Measurements from ENCODE around the gene SNCG.

SNCG gene

DNA sequence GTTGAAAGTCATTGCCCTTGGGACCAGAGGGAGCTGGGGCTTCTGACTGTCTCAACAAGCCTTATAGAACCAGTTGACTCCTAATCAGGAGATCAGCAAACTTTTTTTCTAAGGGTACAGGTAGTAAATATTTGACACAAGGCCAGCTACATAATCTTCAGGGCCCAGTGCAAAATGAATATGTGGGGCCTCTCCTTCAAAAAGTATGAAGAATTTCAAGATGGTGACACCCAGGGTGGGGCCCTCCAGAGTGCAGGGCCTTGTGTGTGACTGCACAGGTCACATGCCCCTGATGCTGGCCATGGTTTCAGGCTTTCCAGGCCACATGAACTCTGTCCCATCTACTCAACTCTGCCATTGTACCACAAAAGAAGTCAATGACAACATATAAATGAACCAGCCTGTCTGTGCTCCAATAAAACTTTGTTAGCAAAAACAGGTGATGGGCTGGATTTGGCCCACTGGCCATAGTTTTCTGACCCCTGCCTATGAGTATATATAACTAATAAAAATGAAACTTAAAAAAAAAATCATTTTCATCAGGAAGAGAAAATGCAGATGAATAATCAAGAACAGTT lies 7.1 kb upstream of the SNCG start:
- TF ChIP-seq, protein P1, sequence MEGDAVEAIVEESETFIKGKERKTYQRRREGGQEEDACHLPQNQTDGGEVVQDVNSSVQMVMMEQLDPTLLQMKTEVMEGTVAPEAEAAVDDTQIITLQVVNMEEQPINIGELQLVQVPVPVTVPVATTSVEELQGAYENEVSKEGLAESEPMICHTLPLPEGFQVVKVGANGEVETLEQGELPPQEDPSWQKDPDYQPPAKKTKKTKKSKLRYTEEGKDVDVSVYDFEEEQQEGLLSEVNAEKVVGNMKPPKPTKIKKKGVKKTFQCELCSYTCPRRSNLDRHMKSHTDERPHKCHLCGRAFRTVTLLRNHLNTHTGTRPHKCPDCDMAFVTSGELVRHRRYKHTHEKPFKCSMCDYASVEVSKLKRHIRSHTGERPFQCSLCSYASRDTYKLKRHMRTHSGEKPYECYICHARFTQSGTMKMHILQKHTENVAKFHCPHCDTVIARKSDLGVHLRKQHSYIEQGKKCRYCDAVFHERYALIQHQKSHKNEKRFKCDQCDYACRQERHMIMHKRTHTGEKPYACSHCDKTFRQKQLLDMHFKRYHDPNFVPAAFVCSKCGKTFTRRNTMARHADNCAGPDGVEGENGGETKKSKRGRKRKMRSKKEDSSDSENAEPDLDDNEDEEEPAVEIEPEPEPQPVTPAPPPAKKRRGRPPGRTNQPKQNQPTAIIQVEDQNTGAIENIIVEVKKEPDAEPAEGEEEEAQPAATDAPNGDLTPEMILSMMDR (IDR thresholded peaks at IDR 0.05), result no peak

DNA sequence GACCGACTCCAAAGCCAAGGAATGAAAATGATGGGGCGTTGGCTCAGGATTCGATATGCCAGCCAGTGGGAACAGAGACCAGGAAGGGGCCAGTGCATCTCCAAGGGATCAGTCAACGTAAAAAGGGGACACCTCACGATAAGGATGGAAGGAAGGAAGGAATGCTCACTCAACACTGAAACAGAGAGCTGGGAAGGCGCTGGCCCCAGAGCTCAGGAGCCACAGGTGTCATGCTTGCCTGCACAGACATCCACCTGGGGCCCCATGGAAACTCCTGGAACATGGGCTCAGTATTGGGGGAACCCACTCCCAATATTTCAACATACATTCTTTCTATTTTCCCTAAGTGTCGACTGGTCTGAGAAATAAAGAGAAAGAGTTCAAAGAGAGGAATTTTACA lies 6.3 kb upstream of the SNCG start:
- TF ChIP-seq, protein P1 (IDR thresholded peaks at IDR 0.05), result no peak

DNA sequence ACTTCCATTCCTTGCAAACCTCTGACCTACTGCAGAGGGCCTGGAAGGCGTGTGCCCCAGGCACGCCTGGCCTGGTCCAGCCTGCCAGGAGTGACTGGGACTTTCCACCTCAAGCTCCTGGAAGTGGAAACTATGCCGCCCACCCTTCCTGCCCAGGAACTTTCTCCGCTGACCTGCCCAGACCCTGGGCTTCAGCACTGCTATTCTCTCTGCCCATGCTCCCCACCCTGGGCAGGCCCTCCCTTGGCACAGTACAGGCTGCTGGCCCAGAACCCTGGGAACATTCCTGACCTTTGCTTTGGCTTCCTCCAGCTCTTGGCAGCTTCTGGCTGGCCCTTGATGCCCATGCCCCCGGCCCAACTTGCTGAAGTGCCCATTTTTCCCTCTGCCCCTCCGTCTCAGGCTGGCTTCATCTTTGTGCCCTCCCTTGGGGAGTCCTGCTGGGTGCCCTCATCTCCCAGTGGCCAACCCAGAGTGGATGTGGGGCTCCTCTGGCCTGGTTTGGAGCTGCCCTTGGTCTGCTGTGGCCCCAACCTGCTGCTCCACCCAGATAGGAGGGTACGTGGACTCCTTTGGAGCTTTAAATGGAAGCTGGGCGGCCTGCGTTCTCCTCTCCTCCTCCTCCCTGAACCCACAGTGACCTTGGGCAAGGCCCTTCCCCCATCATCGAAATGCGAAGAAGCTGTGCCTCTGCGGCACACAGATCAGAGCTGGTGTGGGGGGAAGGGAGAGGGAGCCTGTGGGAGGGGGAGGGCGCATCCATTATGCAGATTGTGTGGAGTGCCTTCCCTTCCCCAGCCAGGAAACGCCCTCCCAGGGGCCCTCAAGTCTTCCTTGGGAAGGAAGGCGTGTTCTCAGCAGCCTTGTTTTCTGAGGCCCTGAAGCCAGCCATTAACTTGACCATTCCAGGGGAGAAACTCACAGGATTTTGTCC lies 4.4 kb upstream of the SNCG start:
- TF ChIP-seq, protein P1 (IDR thresholded peaks at IDR 0.05), result no peak

DNA sequence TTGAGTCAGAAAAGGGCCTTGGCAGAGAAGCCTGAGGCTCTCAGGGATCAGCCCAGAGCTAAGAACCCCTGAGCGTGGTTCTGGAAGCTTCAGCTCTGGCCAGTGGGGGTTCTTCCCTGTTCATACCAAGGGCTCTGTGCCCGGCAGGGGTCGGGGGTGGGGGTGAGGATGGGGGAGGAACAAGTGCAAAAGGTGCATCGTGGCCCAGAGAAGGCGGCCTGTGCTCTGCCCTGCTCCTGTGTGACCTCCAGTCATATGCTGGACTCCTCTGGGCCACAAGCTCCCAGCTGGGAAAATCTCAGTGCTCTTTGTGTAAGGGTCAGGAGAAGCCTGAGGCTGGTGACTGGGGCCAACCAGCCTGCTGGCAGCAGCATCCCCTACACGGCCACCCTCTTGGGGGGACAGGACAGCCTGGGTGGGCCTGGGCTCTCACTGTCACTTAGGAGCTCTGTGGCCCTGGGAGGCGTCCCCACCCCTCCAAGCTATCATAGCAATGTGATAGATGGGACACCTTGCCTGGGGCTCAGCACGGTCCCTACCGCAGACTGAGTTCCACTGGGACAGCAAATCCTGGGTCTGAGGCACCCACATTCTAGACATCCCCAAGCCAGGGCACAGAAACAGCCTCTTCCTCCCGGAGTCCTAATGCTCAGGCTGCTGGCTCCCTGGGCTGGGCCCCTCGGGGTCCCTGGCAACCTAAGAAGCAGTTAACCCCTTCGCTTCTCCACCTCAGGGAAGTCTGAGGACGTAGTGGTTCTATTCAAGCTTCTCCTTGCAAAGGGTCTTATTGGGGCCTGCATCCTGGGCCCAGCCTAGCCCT lies 3.5 kb upstream of the SNCG start:
- TF ChIP-seq, protein P1 (IDR thresholded peaks at IDR 0.05), result no peak

DNA sequence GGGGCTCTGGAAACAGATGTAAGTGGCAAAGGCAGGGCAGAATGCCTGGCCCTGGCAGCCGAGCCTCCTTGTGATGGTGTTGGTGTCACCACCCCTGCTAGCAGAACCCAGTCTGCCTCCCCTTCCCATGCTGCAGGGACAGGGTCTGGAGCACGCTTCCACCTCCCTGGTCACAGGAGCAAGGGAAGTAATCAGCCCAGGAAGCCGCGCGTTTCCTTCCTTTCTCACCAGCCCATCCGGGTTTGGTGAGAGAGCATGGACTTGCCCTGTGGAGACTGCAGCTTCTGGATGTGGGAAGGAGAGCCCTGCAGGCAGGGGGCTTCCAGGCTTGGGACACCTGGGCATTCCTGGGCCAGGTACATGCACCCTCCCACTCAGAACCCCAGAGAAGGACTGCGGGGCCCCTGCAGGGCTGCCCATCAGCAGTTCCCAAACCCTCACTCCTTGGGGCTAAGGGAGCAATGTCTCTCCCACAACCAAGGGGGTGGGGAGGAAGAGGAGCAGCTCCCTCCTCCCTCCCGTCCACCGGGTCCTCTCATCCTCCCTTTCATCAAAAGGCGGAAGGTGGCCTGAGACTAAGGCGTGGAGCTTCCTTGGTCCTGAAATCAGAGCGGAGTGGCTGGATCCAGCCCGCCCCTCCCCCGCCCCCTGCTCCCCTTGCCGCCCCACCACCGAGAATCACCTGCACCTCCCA lies 2.8 kb upstream of the SNCG start:
- TF ChIP-seq, protein P1 (IDR thresholded peaks at IDR 0.05), result no peak

DNA sequence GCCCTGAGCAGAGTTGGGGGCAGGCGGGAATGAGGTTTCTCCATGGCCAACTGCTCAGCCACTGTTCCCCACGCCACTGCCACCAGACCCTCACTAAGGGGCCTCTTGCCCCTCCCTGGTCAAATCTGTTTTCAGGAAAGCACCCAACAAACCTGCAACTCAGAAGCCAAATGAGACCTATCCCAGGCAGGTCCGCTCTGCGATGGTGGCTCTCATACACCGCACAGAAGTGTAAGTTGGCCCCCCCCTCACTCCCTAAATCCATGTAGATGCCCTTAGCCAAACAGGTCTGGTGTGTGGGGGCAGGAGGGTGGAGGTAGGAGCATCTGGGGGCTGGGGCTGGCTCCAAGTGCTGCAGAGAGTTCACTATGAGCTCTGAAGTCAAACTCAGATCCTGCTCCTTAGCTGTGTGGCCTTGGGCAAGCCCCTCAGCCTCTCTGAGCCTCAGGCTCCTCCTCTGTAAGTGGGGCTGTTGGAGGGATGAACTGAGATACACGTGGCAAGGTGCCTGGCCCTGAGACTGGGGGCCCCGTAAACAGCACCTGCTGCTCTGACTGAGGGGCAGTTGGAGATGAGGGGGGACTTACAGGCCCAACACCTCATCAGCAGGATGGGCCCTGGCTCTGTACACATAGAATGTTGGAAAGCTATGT lies 2.1 kb upstream of the SNCG start:
- TF ChIP-seq, protein P1 (IDR thresholded peaks at IDR 0.05), result no peak

All from LNCAP (cell line).